ENCODE results near the gene USP34. TPM values are rescaled to one million over a fixed set of nuclear protein-coding genes. Genes with fewer than 3 reads are reported as not detected.
"Not testable (repeated sequence)": the region's sequence is repeated elsewhere in the genome, so short reads cannot be mapped to it uniquely, and the experiment has no call there.

The USP34 gene
- total RNA-seq, 1 experiment from 2014 or later, result 89.4 TPM

DNA sequence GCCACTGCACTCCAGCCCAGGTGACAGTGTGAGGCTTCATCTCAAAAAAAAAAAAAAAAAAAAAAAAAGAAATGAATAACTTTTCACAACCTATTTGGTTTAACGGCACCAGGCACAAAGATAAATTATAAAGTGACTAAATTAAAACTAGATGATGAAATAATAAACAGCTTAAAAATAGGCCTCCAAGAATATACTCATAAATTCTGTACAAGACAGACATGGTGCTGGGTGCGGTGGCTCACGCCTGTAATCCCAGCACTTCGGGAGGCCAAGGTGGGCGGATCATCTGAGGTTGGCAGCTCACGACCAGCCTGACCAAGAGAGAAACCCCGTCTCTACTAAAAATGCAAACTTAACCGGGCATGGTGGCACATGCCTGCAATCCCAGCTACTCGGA, 19.7 kb downstream of the USP34 start:
- H3K27ac Mint-ChIP-seq (ENCODE audit: unreplicated experiment), result no peak overlapping the region
- CTCF ChIA-PET, result no interaction called here
- DNase-seq, result no peak
- H3K4me1 Mint-ChIP-seq (ENCODE audit: low read depth, unreplicated experiment), result no peaks in the 10 kb centered on the region
- intact Hi-C loops (cut with micrococcal nuclease; ENCODE audit: unreplicated experiment), result no loop called here
- peaks cover 12% of the 10 kb centered on the region for H3K36me3 Mint-ChIP-seq (ENCODE audit: insufficient read depth, unreplicated experiment)
- H3K27me3 Mint-ChIP-seq (ENCODE audit: unreplicated experiment), result no peaks in the 10 kb centered on the region
- no peaks in the 10 kb centered on the region for H3K9me3 Mint-ChIP-seq (ENCODE audit: low read depth, unreplicated experiment)
- H3K4me3 Mint-ChIP-seq (ENCODE audit: low read depth, unreplicated experiment), result no peak overlapping the region
- TF ChIP-seq, protein P1, sequence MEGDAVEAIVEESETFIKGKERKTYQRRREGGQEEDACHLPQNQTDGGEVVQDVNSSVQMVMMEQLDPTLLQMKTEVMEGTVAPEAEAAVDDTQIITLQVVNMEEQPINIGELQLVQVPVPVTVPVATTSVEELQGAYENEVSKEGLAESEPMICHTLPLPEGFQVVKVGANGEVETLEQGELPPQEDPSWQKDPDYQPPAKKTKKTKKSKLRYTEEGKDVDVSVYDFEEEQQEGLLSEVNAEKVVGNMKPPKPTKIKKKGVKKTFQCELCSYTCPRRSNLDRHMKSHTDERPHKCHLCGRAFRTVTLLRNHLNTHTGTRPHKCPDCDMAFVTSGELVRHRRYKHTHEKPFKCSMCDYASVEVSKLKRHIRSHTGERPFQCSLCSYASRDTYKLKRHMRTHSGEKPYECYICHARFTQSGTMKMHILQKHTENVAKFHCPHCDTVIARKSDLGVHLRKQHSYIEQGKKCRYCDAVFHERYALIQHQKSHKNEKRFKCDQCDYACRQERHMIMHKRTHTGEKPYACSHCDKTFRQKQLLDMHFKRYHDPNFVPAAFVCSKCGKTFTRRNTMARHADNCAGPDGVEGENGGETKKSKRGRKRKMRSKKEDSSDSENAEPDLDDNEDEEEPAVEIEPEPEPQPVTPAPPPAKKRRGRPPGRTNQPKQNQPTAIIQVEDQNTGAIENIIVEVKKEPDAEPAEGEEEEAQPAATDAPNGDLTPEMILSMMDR (IDR thresholded peaks at IDR 0.05; ENCODE audit: unreplicated experiment), result no peak
- BruUV-seq (replicated peaks), result no TSS peak

DNA sequence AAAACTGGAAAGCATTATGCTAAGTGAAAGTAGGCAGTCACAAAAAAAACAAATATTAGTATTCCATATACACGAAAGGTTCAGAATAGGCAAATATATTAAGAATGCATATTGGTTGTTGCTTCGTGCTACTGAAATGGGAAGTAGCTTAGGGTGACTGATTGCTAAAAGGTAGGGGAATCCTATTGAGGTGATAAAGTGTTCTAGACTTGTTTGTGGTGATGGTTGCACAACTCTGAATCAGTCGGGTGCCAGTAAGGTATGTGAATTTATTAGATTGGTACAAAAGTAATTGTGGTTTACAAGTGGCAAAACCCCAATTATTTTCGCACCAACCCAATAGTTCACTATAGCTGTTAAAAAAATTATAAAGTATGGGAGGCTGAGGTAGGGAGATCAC, 20.7 kb downstream of the USP34 start:
- no TSS peak for BruUV-seq (replicated peaks)
- CTCF ChIA-PET, result interaction anchor here (0.6 to 0.7 kb wide), 2 partner anchors 13 to 173 kb away, joined by 3 to 5 read pairs; no protein-coding TSS in a partner anchor
- H3K27me3 Mint-ChIP-seq (ENCODE audit: unreplicated experiment), result no peaks in the 10 kb centered on the region

DNA sequence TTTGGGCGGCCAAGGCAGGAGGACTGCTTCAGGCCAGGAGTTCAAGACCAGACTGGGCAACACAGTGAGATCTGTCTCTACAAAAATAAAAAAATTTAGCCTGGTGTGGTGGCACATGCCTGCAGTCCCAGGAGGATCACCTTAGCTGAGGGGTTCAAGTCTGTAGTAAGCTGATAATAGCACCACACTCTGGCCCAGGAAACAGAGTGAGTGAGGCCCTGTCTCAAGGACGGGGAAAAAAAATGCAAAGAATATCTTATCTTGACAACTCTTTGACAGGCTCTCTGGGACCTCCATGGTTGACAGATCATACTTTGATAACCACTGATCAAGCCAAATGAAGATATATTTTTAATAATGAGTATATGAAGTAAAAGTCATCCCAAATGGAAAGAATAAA, 22.7 kb downstream of the USP34 start:
- CTCF ChIA-PET, result no interaction called here
- Mint-ChIP-seq H3K27me3 (ENCODE audit: unreplicated experiment) (no peaks in the 10 kb centered on the region), H3K4me3 (ENCODE audit: low read depth, unreplicated experiment) (no peak overlapping the region), H3K9me3 (ENCODE audit: low read depth, unreplicated experiment) (no peaks in the 10 kb centered on the region), H3K4me1 (ENCODE audit: low read depth, unreplicated experiment) (peaks cover 18% of the 10 kb centered on the region), H3K27ac (ENCODE audit: unreplicated experiment) (no peak overlapping the region), H3K36me3 (ENCODE audit: insufficient read depth, unreplicated experiment) (peaks cover 19% of the 10 kb centered on the region)
- intact Hi-C loops (cut with micrococcal nuclease; ENCODE audit: unreplicated experiment), result no loop called here
- BruUV-seq (replicated peaks), result no TSS peak
- TF ChIP-seq, protein P1 (IDR thresholded peaks at IDR 0.05; ENCODE audit: unreplicated experiment), result no peak
- no peak for DNase-seq

More for the DNA sequence above, 20.7 kb downstream of the USP34 start:
- Mint-ChIP-seq H3K4me3 (ENCODE audit: low read depth, unreplicated experiment) (no peak overlapping the region), H3K36me3 (ENCODE audit: insufficient read depth, unreplicated experiment) (peaks cover 9% of the 10 kb centered on the region), H3K9me3 (ENCODE audit: low read depth, unreplicated experiment) (no peaks in the 10 kb centered on the region), H3K27ac (ENCODE audit: unreplicated experiment) (no peak overlapping the region), H3K4me1 (ENCODE audit: low read depth, unreplicated experiment) (no peaks in the 10 kb centered on the region)
- intact Hi-C loops (cut with micrococcal nuclease; ENCODE audit: unreplicated experiment), result no loop called here
- TF ChIP-seq, protein P1 (IDR thresholded peaks at IDR 0.05; ENCODE audit: unreplicated experiment), result no peak
- DNase-seq, result no peak

DNA sequence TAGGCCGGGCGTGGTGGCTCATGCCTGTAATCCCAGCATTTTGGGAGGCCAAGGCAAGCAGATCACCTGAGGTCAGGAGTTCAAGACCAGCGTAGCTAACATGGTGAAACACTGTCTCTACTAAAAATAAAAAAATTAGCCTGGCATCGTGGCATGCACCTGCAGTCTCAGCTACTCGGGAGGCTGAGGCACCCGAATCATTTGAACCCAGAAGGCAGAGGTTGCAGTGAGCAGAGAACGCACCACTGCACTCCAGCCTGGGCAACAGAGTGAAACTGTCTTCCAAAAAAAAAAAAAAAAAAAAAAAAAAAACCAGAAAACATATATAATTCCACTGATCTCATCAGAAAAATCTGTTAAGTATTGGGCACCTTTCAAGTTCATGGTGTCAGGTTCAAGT, 23.9 kb downstream of the USP34 start:
- CTCF ChIA-PET, result interaction anchor here (0.7 to 1.0 kb wide), 2 partner anchors 12 to 1777 kb away, joined by 5 to 6 read pairs; no protein-coding TSS in a partner anchor
- H3K9me3 Mint-ChIP-seq (ENCODE audit: low read depth, unreplicated experiment); intact Hi-C loops (cut with micrococcal nuclease; ENCODE audit: unreplicated experiment); H3K27ac Mint-ChIP-seq (ENCODE audit: unreplicated experiment); H3K4me3 Mint-ChIP-seq (ENCODE audit: low read depth, unreplicated experiment); H3K27me3 Mint-ChIP-seq (ENCODE audit: unreplicated experiment); DNase-seq; BruUV-seq (replicated peaks): not testable (repeated sequence)
- H3K4me1 Mint-ChIP-seq (ENCODE audit: low read depth, unreplicated experiment), result peaks cover 31% of the 10 kb centered on the region
- peaks cover 19% of the 10 kb centered on the region for H3K36me3 Mint-ChIP-seq (ENCODE audit: insufficient read depth, unreplicated experiment)

DNA sequence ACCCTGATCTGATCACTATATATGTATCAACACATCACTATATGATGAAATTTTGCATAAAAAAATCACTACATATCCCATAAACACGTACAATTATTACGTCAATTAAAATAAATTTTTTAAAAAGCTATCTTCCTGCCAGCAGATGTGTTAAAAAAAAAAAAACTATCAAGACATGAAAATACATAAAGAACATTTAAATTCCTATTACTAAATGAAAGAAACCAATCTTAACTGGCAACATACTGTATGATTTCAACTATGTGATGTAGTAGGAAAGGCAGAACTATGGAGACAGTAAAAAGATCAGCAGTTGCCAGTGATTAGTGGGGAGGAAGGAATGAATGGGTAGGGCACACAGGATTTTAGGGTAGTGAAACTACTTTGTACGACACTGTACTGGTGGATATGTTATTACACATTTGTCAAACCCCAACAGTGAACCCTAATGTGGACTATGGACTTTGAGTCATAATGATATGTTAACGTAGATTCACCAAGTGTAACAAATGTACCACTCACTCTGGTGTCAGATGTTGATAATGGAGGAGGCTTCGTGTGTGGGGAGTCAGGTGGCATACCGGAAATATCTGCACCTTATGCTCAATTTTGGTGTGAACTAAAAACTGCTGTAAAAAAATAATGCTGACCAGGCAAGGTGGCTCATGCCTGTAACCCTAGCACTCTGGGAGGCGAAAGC, 27.4 kb downstream of the USP34 start:
- H3K4me3 Mint-ChIP-seq (ENCODE audit: low read depth, unreplicated experiment), result peak overlapping the region; percentile 37
- no peaks in the 10 kb centered on the region for H3K27me3 Mint-ChIP-seq (ENCODE audit: unreplicated experiment)
- TF ChIP-seq, protein P1 (IDR thresholded peaks at IDR 0.05; ENCODE audit: unreplicated experiment), result no peak
- H3K36me3 Mint-ChIP-seq (ENCODE audit: insufficient read depth, unreplicated experiment), result peaks cover 13% of the 10 kb centered on the region
- BruUV-seq (replicated peaks), result no TSS peak
- H3K9me3 Mint-ChIP-seq (ENCODE audit: low read depth, unreplicated experiment), result no peaks in the 10 kb centered on the region
- H3K27ac Mint-ChIP-seq (ENCODE audit: unreplicated experiment), result peak overlapping the region; percentile 62
- peaks cover 48% of the 10 kb centered on the region for H3K4me1 Mint-ChIP-seq (ENCODE audit: low read depth, unreplicated experiment)
- CTCF ChIA-PET, result no interaction called here
- peak; percentile 39 for DNase-seq
- intact Hi-C loops (cut with micrococcal nuclease; ENCODE audit: unreplicated experiment), result no loop called here
